K562 (cell line): ENCODE measurements around the gene ERAS. TPM values are rescaled to one million over a fixed set of nuclear protein-coding genes. Genes with fewer than 3 reads are reported as not detected.
A peak's percentile ranks its signal among the peaks of the same experiment; 100 is the strongest.

ENCODE experiments used
- CEBPG ChIP-seq, 3 experiments: fragments of 200-800 bp in 1 of 3; sonication (Bioruptor generic) in 1 of 3; sonication (generic) in 1 of 3; formaldehyde crosslinking in 1 of 3; IDR thresholded peaks in 2 of 3; conservative IDR thresholded peaks in 1 of 3; 2 replicates each; pipeline versions ENCODE4 v1.6.1 to v1.8.0; 2016 to 2022; ENCODE audit warnings: missing compliant biosample characterization in 2 of 3, missing genetic modification characterization in 2 of 3, mild to moderate bottlenecking in 1 of 3, missing genetic modification reagents in 1 of 3
- COPS2 ChIP-seq: fragments of 450-650 bp; conservative IDR thresholded peaks from 2 replicates; pipeline ENCODE4 v1.6.1; 2016; ENCODE audit warnings: mild to moderate bottlenecking, moderate library complexity
- CTBP1 ChIP-seq: fragments of 450-650 bp; IDR thresholded peaks from 2 replicates; pipeline ENCODE4 v1.6.1; 2016; ENCODE audit warnings: borderline replicate concordance
- ETV1 ChIP-seq: fragments of 450-650 bp; conservative IDR thresholded peaks from 2 replicates; pipeline ENCODE4 v1.6.1; 2016; ENCODE audit warnings: missing genetic modification characterization, control low read depth, low read depth, missing compliant biosample characterization
- ETV6 ChIP-seq, 3 experiments: fragments of 150-350 bp in 1 of 3; sonication (generic) in 1 of 3; formaldehyde crosslinking in 1 of 3; IDR thresholded peaks; 2 replicates each; pipeline versions ENCODE4 v1.6.1 to v1.8.0; 2014 to 2022; ENCODE audit warnings: borderline replicate concordance in 2 of 3, low read depth in 2 of 3, antibody characterized with exemption in 1 of 3, low read length in 1 of 3, mild to moderate bottlenecking in 1 of 3, missing genetic modification reagents in 1 of 3
- FUS ChIP-seq: fragments of 200-400 bp; formaldehyde crosslinking; optimal IDR thresholded peaks from 2 replicates; pipeline ENCODE3; 2017; ENCODE audit warnings: low read depth, low read length
- GATAD2B ChIP-seq: fragments of 450-650 bp; IDR thresholded peaks from 2 replicates; pipeline ENCODE4 v1.6.1; 2017; ENCODE audit warnings: mild to moderate bottlenecking, borderline replicate concordance
- HIVEP1 ChIP-seq: fragments of 250-450 bp; sonication (Bioruptor Pico); IDR thresholded peaks from 2 replicates; pipeline ENCODE4 v1.4.0; 2020; ENCODE audit warnings: mild to moderate bottlenecking
- KDM1A ChIP-seq, 2 experiments: fragments of 450-650 bp; IDR thresholded peaks; 2 replicates each; pipeline ENCODE4 v1.6.1; 2016; ENCODE audit warnings: mild to moderate bottlenecking in 2 of 2
- MAFG ChIP-seq: fragments of 450-650 bp; conservative IDR thresholded peaks from 2 replicates; pipeline ENCODE4 v1.6.1; 2016; ENCODE audit warnings: missing genetic modification characterization, missing compliant biosample characterization
- MBD2 ChIP-seq: sonication (generic); IDR thresholded peaks from 2 replicates; pipeline ENCODE4 v1.6.1; 2016; ENCODE audit warnings: low read depth, borderline replicate concordance
- RBM34 ChIP-seq: fragments of 200-400 bp; formaldehyde crosslinking; IDR thresholded peaks from 2 replicates; pipeline ENCODE4 v1.6.1; 2018; ENCODE audit warnings: low read length, borderline replicate concordance; ENCODE audit not compliant: insufficient read depth
- STAT5B ChIP-seq: fragments of 250-450 bp; sonication (Bioruptor Pico); IDR thresholded peaks from 2 replicates; pipeline ENCODE4 v1.8.0; 2021; ENCODE audit warnings: mild to moderate bottlenecking, inconsistent platforms
- ZNF717 ChIP-seq: fragments of 250-450 bp; sonication (Bioruptor Pico); IDR thresholded peaks from 2 replicates; pipeline ENCODE4 v1.5.0; 2021
- ZNF76 ChIP-seq: fragments of 250-450 bp; sonication (Bioruptor Pico); IDR thresholded peaks from 2 replicates; pipeline ENCODE4 v1.4.0; 2020; ENCODE audit warnings: mild to moderate bottlenecking, moderate library complexity, borderline replicate concordance
- polyA plus RNA-seq, 8 experiments: library from polyadenylated mRNA; depleted of rRNA in 4 of 8; stranded (reverse) in 5 of 8; unstranded in 3 of 8; fragments of >200 nt; fragmentation: Nextera tagmentation in 2 of 8; fragmentation: Illumina TruSeq in 1 of 8; extraction: Ambion mirVana in 2 of 8; extraction: Trizol in 1 of 8; gene quantifications; 2 replicates each; pipeline versions ENCODE4 v1.2.1 to v1.2.3, GENCODE V29; 2011 to 2014; ENCODE audit warnings: inconsistent platforms in 1 of 8, missing spikeins in 1 of 8
- total RNA-seq, 7 experiments: library from RNA; depleted of rRNA in 6 of 7; stranded (reverse); fragments of >200 nt in 6 of 7; fragmentation: Illumina TruSeq in 2 of 7; extraction: Trizol in 2 of 7; gene quantifications; 2 replicates each; pipeline versions ENCODE4 v1.2.1 to v1.2.3, GENCODE V29; 2011 to 2021; ENCODE audit warnings: low replicate concordance in 1 of 7
- TF ChIP-seq, protein P1 (sequence below): sonication (generic); formaldehyde crosslinking; IDR thresholded peaks from 2 replicates; pipeline ENCODE4 v1.8.0; 2022; ENCODE audit warnings: mild to moderate bottlenecking, missing genetic modification reagents
- TF ChIP-seq, protein P2 (sequence below): sonication (generic); formaldehyde crosslinking; IDR thresholded peaks from 2 replicates; pipeline ENCODE4 v1.8.0; 2022; ENCODE audit warnings: missing genetic modification reagents, mild to moderate bottlenecking, borderline replicate concordance
- TF ChIP-seq, protein P3 (sequence below): fragments of 450-650 bp; formaldehyde crosslinking; IDR thresholded peaks from 2 replicates; pipeline ENCODE4 v1.4.0; 2020; ENCODE audit warnings: mild to moderate bottlenecking, moderate library complexity

The ERAS gene
- total and polyA plus RNA-seq, 9 of the 15 experiments (the other 6 are each of a cell fraction or from before 2014, with no cell fraction given), result 0.07 to 0.12 TPM; not detected in 7

DNA sequence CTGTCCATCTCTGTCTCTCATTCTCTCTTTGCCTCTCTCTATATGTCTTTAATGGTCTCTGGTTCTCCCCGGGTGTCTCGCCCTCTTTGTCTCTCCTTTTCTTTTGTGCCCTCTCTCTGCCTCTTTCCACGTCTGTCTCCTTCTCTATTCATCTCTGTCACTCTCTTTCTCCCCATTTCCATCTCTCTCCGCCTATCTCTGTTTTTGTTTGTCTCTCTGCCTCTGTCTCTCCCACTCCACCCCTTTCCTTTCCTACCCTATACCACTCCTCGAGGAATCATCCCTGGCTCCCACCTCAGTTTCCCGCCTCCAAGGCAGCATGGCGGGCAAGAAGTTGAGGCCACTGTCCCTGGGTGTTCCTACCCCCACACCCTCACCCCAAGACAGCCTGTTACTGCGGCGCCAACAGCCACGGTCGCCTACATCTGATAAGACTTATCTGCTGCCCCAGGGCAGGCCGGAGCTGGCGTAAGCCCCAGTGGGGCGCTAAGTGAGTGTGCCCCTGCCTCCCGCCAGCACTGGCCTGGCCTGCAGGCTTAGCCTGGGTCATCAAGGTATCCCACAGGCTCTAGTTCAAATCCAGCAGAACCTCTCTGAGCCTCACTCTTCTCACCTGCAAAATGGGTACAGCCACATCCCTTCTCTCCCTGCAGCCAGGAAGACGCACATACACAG lies 40.6 kb upstream of the ERAS start (continued):
- no peak for TF ChIP-seq MAFG (tag)
- TF ChIP-seq ETV1 (tag), result no peak
- no peak for TF ChIP-seq GATAD2B
- no peak for TF ChIP-seq KDM1A (IDR thresholded peaks at IDR 0.05)
- no peak for TF ChIP-seq CEBPG (CRISPR knock-in tag; IDR thresholded peaks at IDR 0.05)
- no peak for TF ChIP-seq CEBPG (tag; conservative IDR thresholded peaks at IDR 0.05 in 1 of 2, IDR thresholded peaks at IDR 0.05 in 1 of 2)
- peak; percentile 62; the same call in 1 of the 2 replicates for TF ChIP-seq CTBP1
- TF ChIP-seq COPS2, result no peak
- peak; percentile 27; the same call in 1 of the 2 replicates for TF ChIP-seq MBD2
- TF ChIP-seq ZNF76 (CRISPR knock-in tag), result no peak
- TF ChIP-seq HIVEP1 (CRISPR knock-in tag), result no peak
- no peak for TF ChIP-seq ETV6 (IDR thresholded peaks at IDR 0.05; ENCODE audit: borderline replicate concordance in 1 of 2, low read depth in 2 of 2, low read length in 1 of 2)
- TF ChIP-seq ETV6 (CRISPR knock-in tag; IDR thresholded peaks at IDR 0.05; ENCODE audit: borderline replicate concordance), result no peak
- TF ChIP-seq, protein P1, sequence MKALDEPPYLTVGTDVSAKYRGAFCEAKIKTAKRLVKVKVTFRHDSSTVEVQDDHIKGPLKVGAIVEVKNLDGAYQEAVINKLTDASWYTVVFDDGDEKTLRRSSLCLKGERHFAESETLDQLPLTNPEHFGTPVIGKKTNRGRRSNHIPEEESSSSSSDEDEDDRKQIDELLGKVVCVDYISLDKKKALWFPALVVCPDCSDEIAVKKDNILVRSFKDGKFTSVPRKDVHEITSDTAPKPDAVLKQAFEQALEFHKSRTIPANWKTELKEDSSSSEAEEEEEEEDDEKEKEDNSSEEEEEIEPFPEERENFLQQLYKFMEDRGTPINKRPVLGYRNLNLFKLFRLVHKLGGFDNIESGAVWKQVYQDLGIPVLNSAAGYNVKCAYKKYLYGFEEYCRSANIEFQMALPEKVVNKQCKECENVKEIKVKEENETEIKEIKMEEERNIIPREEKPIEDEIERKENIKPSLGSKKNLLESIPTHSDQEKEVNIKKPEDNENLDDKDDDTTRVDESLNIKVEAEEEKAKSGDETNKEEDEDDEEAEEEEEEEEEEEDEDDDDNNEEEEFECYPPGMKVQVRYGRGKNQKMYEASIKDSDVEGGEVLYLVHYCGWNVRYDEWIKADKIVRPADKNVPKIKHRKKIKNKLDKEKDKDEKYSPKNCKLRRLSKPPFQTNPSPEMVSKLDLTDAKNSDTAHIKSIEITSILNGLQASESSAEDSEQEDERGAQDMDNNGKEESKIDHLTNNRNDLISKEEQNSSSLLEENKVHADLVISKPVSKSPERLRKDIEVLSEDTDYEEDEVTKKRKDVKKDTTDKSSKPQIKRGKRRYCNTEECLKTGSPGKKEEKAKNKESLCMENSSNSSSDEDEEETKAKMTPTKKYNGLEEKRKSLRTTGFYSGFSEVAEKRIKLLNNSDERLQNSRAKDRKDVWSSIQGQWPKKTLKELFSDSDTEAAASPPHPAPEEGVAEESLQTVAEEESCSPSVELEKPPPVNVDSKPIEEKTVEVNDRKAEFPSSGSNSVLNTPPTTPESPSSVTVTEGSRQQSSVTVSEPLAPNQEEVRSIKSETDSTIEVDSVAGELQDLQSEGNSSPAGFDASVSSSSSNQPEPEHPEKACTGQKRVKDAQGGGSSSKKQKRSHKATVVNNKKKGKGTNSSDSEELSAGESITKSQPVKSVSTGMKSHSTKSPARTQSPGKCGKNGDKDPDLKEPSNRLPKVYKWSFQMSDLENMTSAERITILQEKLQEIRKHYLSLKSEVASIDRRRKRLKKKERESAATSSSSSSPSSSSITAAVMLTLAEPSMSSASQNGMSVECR (CRISPR knock-in tag), result no peak
- TF ChIP-seq FUS, result no peak
- no peak for TF ChIP-seq RBM34
- TF ChIP-seq, protein P2, sequence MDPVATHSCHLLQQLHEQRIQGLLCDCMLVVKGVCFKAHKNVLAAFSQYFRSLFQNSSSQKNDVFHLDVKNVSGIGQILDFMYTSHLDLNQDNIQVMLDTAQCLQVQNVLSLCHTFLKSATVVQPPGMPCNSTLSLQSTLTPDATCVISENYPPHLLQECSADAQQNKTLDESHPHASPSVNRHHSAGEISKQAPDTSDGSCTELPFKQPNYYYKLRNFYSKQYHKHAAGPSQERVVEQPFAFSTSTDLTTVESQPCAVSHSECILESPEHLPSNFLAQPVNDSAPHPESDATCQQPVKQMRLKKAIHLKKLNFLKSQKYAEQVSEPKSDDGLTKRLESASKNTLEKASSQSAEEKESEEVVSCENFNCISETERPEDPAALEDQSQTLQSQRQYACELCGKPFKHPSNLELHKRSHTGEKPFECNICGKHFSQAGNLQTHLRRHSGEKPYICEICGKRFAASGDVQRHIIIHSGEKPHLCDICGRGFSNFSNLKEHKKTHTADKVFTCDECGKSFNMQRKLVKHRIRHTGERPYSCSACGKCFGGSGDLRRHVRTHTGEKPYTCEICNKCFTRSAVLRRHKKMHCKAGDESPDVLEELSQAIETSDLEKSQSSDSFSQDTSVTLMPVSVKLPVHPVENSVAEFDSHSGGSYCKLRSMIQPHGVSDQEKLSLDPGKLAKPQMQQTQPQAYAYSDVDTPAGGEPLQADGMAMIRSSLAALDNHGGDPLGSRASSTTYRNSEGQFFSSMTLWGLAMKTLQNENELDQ, result no peak
- TF ChIP-seq, protein P3, sequence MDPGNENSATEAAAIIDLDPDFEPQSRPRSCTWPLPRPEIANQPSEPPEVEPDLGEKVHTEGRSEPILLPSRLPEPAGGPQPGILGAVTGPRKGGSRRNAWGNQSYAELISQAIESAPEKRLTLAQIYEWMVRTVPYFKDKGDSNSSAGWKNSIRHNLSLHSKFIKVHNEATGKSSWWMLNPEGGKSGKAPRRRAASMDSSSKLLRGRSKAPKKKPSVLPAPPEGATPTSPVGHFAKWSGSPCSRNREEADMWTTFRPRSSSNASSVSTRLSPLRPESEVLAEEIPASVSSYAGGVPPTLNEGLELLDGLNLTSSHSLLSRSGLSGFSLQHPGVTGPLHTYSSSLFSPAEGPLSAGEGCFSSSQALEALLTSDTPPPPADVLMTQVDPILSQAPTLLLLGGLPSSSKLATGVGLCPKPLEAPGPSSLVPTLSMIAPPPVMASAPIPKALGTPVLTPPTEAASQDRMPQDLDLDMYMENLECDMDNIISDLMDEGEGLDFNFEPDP, result no peak
- TF ChIP-seq ZNF717 (CRISPR knock-in tag), result no peak
- TF ChIP-seq STAT5B, result no peak
